ENCODE results near the gene FAM171A2.
"Not testable (repeated sequence)": the region's sequence is repeated elsewhere in the genome, so short reads cannot be mapped to it uniquely, and the experiment has no call there.

FAM171A2 gene

DNA sequence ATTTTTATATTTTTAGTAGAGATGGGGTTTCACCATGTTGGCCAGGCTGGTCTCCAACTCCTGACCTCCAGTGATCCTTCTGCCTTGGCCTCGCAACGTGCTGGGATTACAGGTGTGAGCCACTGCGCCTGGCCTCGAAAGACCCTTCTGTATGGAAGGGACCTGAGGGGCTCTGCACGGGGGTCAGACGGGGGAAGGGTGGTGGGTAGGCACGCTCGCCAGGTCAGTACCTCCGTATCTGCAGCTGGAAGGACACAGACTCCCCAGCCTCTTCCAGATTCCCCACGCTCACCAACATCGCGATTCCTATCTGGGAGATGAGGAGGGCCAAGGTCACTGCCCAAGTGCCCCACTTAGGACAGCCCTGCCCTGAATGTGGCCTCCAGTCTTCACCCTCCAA, 13.1 kb upstream of the FAM171A2 start:
- H3K4me3 ChIP-seq (ENCODE audit: low read depth, low read length) = no peak overlapping the region
- DNase-seq (ENCODE audit: low read depth) = no peak
- TF ChIP-seq MYC (IDR thresholded peaks at IDR 0.05; ENCODE audit: low read depth, low read length) = no peak
- no peak for TF ChIP-seq CTCF (IDR thresholded peaks at IDR 0.05; ENCODE audit: low read depth, low read length)
- TF ChIP-seq, protein P1, sequence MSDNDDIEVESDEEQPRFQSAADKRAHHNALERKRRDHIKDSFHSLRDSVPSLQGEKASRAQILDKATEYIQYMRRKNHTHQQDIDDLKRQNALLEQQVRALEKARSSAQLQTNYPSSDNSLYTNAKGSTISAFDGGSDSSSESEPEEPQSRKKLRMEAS (IDR thresholded peaks at IDR 0.05; ENCODE audit: low read depth, low read length) = no peak
- no peak for TF ChIP-seq POLR2A (IDR thresholded peaks at IDR 0.05; ENCODE audit: extremely low read depth, insufficient read length)

DNA sequence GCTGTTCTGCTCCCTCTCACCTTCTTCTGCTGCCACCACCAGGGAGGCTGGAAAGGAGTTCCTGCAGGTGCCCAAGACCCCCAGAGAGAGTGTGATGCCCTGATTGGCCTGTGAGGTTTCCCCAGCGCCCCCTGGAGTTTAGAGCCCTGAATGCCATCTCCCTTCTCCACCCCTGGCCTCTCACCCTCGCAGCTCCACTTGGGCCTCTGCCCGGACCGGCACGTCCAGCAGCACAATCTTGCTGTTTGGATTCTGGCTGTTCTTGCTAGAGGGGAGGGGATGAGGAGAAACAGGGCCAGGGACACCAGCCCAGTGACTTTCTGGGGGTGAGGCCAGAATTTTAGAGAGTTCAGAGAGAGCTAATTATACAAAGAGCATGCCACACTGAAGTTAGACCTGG, 12.5 kb upstream of the FAM171A2 start:
- DNase-seq (ENCODE audit: low read depth) = no peak
- TF ChIP-seq, protein P1 (IDR thresholded peaks at IDR 0.05; ENCODE audit: low read depth, low read length) = no peak
- TF ChIP-seq CTCF (IDR thresholded peaks at IDR 0.05; ENCODE audit: low read depth, low read length) = peak; percentile 60
- no peak for TF ChIP-seq POLR2A (IDR thresholded peaks at IDR 0.05; ENCODE audit: extremely low read depth, insufficient read length)
- no peak overlapping the region for H3K4me3 ChIP-seq (ENCODE audit: low read depth, low read length)

DNA sequence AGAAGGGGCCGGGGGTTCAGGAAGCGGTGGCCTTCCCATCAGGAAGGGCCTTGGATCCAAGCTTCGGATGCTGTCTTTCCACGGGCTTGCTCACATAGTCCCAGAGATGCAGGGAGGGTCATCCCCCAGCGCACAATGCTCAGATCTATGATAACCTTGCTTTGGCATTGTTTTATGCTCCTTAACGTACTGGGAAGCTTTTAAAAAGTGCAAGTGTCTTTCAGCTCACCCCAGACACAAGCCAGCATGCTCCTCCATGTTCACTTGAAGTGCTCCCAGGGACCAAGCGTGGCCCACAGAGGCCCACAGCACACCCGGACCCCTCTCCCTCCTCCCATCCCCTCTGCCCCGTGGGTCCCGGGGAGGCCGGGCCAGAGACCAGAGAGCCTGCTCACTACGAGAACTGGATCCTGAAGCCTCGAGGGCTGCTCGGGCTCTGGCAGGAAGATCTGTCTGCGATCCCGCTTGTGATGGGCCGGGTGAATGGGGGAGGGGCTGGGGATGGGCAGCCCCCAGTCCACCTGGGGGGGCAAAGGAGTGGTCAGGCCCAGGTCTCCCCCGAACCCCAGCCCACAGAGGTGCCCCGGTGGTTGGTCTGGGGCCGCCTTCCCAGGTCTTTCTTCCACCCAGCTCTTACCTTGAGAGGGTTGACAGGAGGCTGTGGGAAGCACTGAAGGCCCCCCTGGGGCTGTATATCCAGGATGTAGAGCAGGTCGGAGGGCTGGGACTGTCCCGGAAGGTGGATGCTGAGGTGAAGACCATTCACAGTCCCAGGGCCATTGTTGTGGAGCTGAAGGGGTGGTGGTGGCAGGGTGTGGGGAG, 11.8 kb upstream of the FAM171A2 start:
- no peak for DNase-seq (ENCODE audit: low read depth)
- H3K4me3 ChIP-seq (ENCODE audit: low read depth, low read length) = no peak overlapping the region
- no peak for TF ChIP-seq POLR2A (IDR thresholded peaks at IDR 0.05; ENCODE audit: extremely low read depth, insufficient read length)
- TF ChIP-seq, protein P1 (IDR thresholded peaks at IDR 0.05; ENCODE audit: low read depth, low read length) = no peak
- no peak for TF ChIP-seq CTCF (IDR thresholded peaks at IDR 0.05; ENCODE audit: low read depth, low read length)
- no peak for TF ChIP-seq MYC (IDR thresholded peaks at IDR 0.05; ENCODE audit: low read depth, low read length)

- TF ChIP-seq MYC (IDR thresholded peaks at IDR 0.05; ENCODE audit: low read depth, low read length) = no peak
- TF ChIP-seq, protein P1 (IDR thresholded peaks at IDR 0.05; ENCODE audit: low read depth, low read length) = no peak
- TF ChIP-seq POLR2A (IDR thresholded peaks at IDR 0.05; ENCODE audit: extremely low read depth, insufficient read length) = no peak
- no peak for TF ChIP-seq CTCF (IDR thresholded peaks at IDR 0.05; ENCODE audit: low read depth, low read length)
- no peak for DNase-seq (ENCODE audit: low read depth)
- no peak overlapping the region for H3K4me3 ChIP-seq (ENCODE audit: low read depth, low read length)
These were observed 10.9 kb upstream of the FAM171A2 start for GRCh38 chr17:44374306-44375195.

GRCh38 chr17:44372036-44372435, 8.4 kb upstream of the FAM171A2 start:
- DNase-seq (ENCODE audit: low read depth) = no peak
- H3K4me3 ChIP-seq (ENCODE audit: low read depth, low read length) = no peak overlapping the region
- TF ChIP-seq, protein P1 (IDR thresholded peaks at IDR 0.05; ENCODE audit: low read depth, low read length) = no peak
- TF ChIP-seq CTCF (IDR thresholded peaks at IDR 0.05; ENCODE audit: low read depth, low read length) (no peak), MYC (IDR thresholded peaks at IDR 0.05; ENCODE audit: low read depth, low read length) (no peak), POLR2A (IDR thresholded peaks at IDR 0.05; ENCODE audit: extremely low read depth, insufficient read length) (no peak)

GRCh38 chr17:44369414-44370023, 5.9 kb upstream of the FAM171A2 start:
- DNase-seq (ENCODE audit: low read depth) = not testable (repeated sequence)

DNA sequence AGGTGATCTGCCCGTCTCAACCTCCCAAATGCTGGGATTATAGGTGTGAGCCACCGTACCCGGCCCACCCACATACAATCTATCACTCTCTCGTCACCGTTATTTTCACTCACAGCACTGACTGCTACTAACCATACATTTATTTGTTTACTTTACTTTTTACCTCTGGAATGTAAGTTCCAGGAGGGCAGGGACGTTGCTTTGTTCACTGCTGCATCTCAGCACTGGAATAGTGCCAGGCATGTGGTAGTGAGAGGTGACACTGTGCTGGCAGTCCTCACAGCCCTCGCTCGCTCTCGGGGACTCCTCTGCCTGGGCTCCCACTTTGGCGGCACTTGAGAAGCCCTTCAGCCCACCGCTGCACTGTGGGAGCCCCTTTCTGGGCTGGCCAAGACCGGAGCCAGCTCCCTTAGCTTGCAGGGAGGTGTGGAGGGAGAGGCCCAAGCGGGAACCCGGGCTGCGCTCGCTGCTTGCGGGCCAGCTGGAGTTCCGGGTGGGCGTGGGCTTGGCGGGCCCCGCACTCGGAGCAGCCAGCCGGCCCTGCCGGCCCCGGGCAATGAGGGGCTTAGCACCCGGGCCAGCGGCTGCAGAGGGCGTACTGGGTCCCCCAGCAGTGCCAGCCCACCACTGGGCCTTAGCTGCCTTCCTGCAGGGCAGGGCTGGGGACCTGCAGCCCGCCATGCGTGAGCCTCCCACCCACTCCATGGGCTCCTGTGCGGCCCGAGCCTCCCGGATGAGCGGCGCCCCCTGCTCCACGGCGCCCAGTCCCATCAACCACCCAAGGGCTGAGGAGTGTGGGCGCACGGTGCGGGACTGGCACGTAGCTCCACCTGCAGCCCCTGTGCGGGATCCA, 5.0 kb upstream of the FAM171A2 start:
- not testable (repeated sequence) for DNase-seq (ENCODE audit: low read depth); H3K4me3 ChIP-seq (ENCODE audit: low read depth, low read length)

More at GRCh38 chr17:44369414-44370023, 5.9 kb upstream of the FAM171A2 start:
- H3K4me3 ChIP-seq (ENCODE audit: low read depth, low read length) = not testable (repeated sequence)

Measured in NB4 (cell line).